IMR-90 (cell line): ENCODE data around the gene CDH3. TPM values are rescaled to one million over a fixed set of nuclear protein-coding genes. Genes with fewer than 3 reads are reported as not detected.

Experiments
- ATAC-seq: fragments of 200-7000 bp; cut with Tn5 transposase; 2 replicates; pipeline ENCODE4 v1.9.1; 2020; ENCODE audit warnings: low read depth, mild to moderate bottlenecking, moderate library complexity
- BruUV-seq: library from RNA; stranded (reverse); fragments of 400-500 nt; replicated peaks from 2 replicates; lab custom pipeline; 2021; lab: Mats Ljungman, UMichigan
- CTCF ChIA-PET: fragments of 300-600 bp; formaldehyde crosslinking; extraction: SDS; loops from one replicate; lab custom pipeline; 2021; ENCODE audit warnings: antibody characterized with exemption; lab: Yijun Ruan, JAX
- POLR2A ChIA-PET: fragments of 300-600 bp; sonication (Branson Sonifier 250); formaldehyde crosslinking; loops from one replicate; lab custom pipeline; 2022; ENCODE audit warnings: antibody characterized with exemption; ENCODE audit not compliant: unreplicated experiment; lab: Charles Lee
- DNase-seq: peaks from one replicate; pipeline ENCODE4 v3.0.0; 2013
- H2AFZ ChIP-seq: replicated peaks from 2 replicates; pipeline ENCODE3; 2013; ENCODE audit warnings: low read length, mild to moderate bottlenecking; ENCODE audit not compliant: poor library complexity
- H2AK5ac ChIP-seq: 2 replicates; pipeline ENCODE4 v1.6.1; 2013; ENCODE audit warnings: low read depth, low read length, inconsistent platforms
- H2AK9ac ChIP-seq: replicated peaks from 2 replicates; pipeline ENCODE3; 2013; ENCODE audit warnings: mild to moderate bottlenecking, low read depth, low read length, moderate library complexity; ENCODE audit not compliant: poor library complexity
- H2BK120ac ChIP-seq: 2 replicates; pipeline ENCODE4 v1.6.1; 2013; ENCODE audit warnings: low read depth, low read length, inconsistent platforms
- H2BK15ac ChIP-seq: 3 replicates; pipeline ENCODE4 v1.6.1; 2013; ENCODE audit warnings: low read depth, low read length, inconsistent platforms
- H2BK20ac ChIP-seq: 2 replicates; pipeline ENCODE4 v1.6.1; 2013; ENCODE audit warnings: low read depth, mild to moderate bottlenecking, inconsistent platforms, low read length, moderate library complexity
- H2BK5ac ChIP-seq: 2 replicates; pipeline ENCODE4 v1.6.1; 2013; ENCODE audit warnings: mild to moderate bottlenecking, low read depth, low read length, inconsistent platforms; ENCODE audit not compliant: poor library complexity, severe bottlenecking
- H3K14ac ChIP-seq: replicated peaks from 2 replicates; pipeline ENCODE4 v1.6.1; 2013; ENCODE audit warnings: low read depth, low read length, inconsistent platforms
- H3K18ac ChIP-seq: 2 replicates; pipeline ENCODE4 v1.6.1; 2013; ENCODE audit warnings: low read depth, low read length, control low read depth
- H3K23ac ChIP-seq: 2 replicates; pipeline ENCODE4 v1.6.1; 2013; ENCODE audit warnings: low read depth, low read length, inconsistent platforms
- H3K27ac ChIP-seq: 2 replicates; pipeline ENCODE4 v1.5.1; 2013; ENCODE audit warnings: mild to moderate bottlenecking, control low read depth, low read length; ENCODE audit not compliant: insufficient read depth
- H3K27me3 ChIP-seq: 2 replicates; pipeline ENCODE4 v1.6.1; 2013; ENCODE audit warnings: low read length; ENCODE audit not compliant: control insufficient read depth, insufficient read depth
- H3K36me3 ChIP-seq: 2 replicates; pipeline ENCODE4 v1.6.1; 2013; ENCODE audit warnings: low read length, mixed read lengths; ENCODE audit not compliant: control insufficient read depth, insufficient read depth
- H3K4ac ChIP-seq: 2 replicates; pipeline ENCODE4 v1.6.1; 2013; ENCODE audit warnings: low read depth, low read length, inconsistent platforms
- H3K4me1 ChIP-seq: 2 replicates; pipeline ENCODE4 v1.6.1; 2013; ENCODE audit warnings: low read length, mixed read lengths; ENCODE audit not compliant: control insufficient read depth, insufficient read depth
- H3K4me2 ChIP-seq: 2 replicates; pipeline ENCODE4 v1.6.1; 2013; ENCODE audit warnings: low read depth, mild to moderate bottlenecking, control low read depth, low read length, moderate library complexity
- H3K4me3 ChIP-seq: 2 replicates; pipeline ENCODE4 v1.5.1; 2013; ENCODE audit warnings: low read depth, mild to moderate bottlenecking, control low read depth, low read length, moderate library complexity; ENCODE audit not compliant: insufficient read depth
- H3K56ac ChIP-seq: 2 replicates; pipeline ENCODE4 v1.6.1; 2013; ENCODE audit warnings: low read length, inconsistent platforms; ENCODE audit not compliant: insufficient read depth; ENCODE audit errors: extremely low read depth
- H3K79me1 ChIP-seq, 2 experiments: 2 replicates each; pipeline ENCODE4 v1.6.1; 2013; ENCODE audit warnings: low read length in 2 of 2, inconsistent platforms in 1 of 2, low read depth in 1 of 2
- H3K9ac ChIP-seq: 2 replicates; pipeline ENCODE4 v1.6.1; 2013; ENCODE audit warnings: low read depth, low read length, control low read depth
- H3K9me1 ChIP-seq: 2 replicates; pipeline ENCODE4 v1.6.1; 2013; ENCODE audit warnings: low read length, inconsistent platforms; ENCODE audit not compliant: insufficient read depth
- H3K9me3 ChIP-seq: 2 replicates; pipeline ENCODE4 v1.6.1; 2013; ENCODE audit warnings: low read length; ENCODE audit not compliant: control insufficient read depth, insufficient read depth
- H4K20me1 ChIP-seq: 2 replicates; pipeline ENCODE4 v1.6.1; 2013; ENCODE audit warnings: low read length, inconsistent platforms; ENCODE audit not compliant: insufficient read depth
- H4K5ac ChIP-seq: 2 replicates; pipeline ENCODE4 v1.6.1; 2013; ENCODE audit warnings: mild to moderate bottlenecking, low read depth, low read length, control low read depth
- H4K8ac ChIP-seq, 2 experiments: 2 replicates each; pipeline ENCODE4 v1.6.1; 2013; ENCODE audit warnings: low read depth in 2 of 2, low read length in 2 of 2, control low read depth in 1 of 2, inconsistent platforms in 1 of 2
- H4K91ac ChIP-seq: 2 replicates; pipeline ENCODE4 v1.6.1; 2013; ENCODE audit warnings: low read depth, low read length, inconsistent platforms; ENCODE audit not compliant: insufficient read depth
- CHD1 ChIP-seq: IDR thresholded peaks from 2 replicates; pipeline ENCODE4 v1.6.1; 2012; ENCODE audit warnings: low read depth, low read length, improper control_type of control experiment
- RFX5 ChIP-seq: IDR thresholded peaks from 2 replicates; pipeline ENCODE4 v1.8.0; 2012; ENCODE audit warnings: low read depth, mild to moderate bottlenecking, low read length, moderate library complexity
- WGBS, 2 experiments: methylation state at CpG; one replicate each; pipeline versions ENCODE4 v1.1.5 to v1.1.7; 2013; ENCODE audit warnings: missing lambda C conversion rate in 2 of 2; ENCODE audit not compliant: insufficient read length in 1 of 2; ENCODE audit errors: extremely low coverage in 2 of 2; 5-methylcytosine and 5-hydroxymethylcytosine counted together
- dilution Hi-C: fragments of 300-500 bp; cut with HindIII; formaldehyde crosslinking; loops from one replicate; pipeline ENCODE4 v1.14.3; 2018; ENCODE audit warnings: low sequenced_read_pairs; ENCODE audit not compliant: unreplicated experiment
- in situ Hi-C: fragments of 300-500 bp; cut with MboI; formaldehyde crosslinking; loops from 3 replicates; pipeline ENCODE4 v1.14.3; 2019; ENCODE audit warnings: low sequenced_read_pairs, inconsistent platforms, mixed read lengths
- intact Hi-C: fragments of 100-400 bp; cut with micrococcal nuclease; formaldehyde crosslinking; loops from 2 replicates; pipeline ENCODE4 v1.10.0; 2022
- polyA plus RNA-seq, 3 experiments: library from polyadenylated mRNA; depleted of rRNA; stranded (reverse); fragments of >200 nt; gene quantifications; 2 replicates each; pipeline ENCODE4 v1.2.3, GENCODE V29; 2012; ENCODE audit warnings: low replicate concordance in 1 of 3
- total RNA-seq: library from RNA; depleted of rRNA; stranded (reverse); fragments of >200 nt; gene quantifications from 2 replicates; pipeline ENCODE4 v1.2.3, GENCODE V29; 2012

Gene CDH3
- total and polyA plus RNA-seq, 2 of the 4 experiments (the other 2 are of a cell fraction) = not detected

DNA sequence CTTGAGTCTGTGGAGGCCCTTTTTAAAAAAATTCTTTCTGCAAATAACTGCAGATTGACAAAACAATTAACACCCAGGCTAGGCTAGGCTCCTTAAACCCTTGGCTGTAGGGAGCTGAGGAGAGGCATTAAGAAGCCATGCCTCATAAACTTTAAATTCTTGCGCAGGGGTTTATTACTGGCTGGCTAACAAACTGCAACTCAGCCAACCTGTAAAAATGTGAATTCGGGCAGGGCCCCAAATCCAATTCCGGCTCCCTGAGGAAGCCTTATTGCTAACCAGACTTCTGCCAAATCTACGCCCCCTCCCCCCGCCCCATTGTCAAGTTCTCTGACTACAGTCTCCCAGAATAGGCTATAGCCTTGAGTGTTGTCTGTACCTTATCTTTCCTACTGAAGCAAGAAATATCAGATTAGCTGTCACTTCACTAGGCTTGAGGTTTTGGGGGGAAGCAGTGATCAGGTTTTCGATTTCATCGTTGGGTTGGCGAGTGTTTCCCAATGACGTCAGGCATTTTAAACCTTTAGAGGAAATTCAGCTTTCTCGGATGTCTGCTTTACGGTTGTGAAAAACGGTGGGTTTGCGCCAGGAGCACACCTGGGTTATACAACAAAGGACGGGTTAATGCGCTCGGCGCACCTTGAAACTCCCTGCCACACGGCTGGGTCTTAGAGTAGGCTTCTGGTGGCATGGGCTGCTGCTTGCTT is 2.0 kb downstream of the CDH3 start:
- no TSS peak for BruUV-seq
- Histone ChIP-seq H3K27me3 (peaks cover 62% of the 10 kb centered on the region), H2AFZ (no peak overlapping the region), H3K4me2 (no peak overlapping the region), H3K56ac (no peak overlapping the region), H2BK120ac (no peak overlapping the region), H3K36me3 (no peaks in the 10 kb centered on the region), H4K91ac (no peak overlapping the region), H2BK20ac (no peak overlapping the region), H3K79me1 (no peaks in the 10 kb centered on the region), H3K9me3 (no peaks in the 10 kb centered on the region), H3K27ac (no peak overlapping the region), H3K4me3 (no peak overlapping the region), H3K14ac (no peak overlapping the region), H3K18ac (no peak overlapping the region), H3K23ac (no peak overlapping the region), H3K9me1 (no peaks in the 10 kb centered on the region), H3K4me1 (no peaks in the 10 kb centered on the region), H4K20me1 (no peaks in the 10 kb centered on the region), H2AK5ac (no peak overlapping the region), H4K5ac (no peak overlapping the region), H3K9ac (no peak overlapping the region), H2AK9ac (no peak overlapping the region), H4K8ac (no peak overlapping the region), H2BK15ac (no peak overlapping the region), H3K4ac (no peak overlapping the region), H2BK5ac (no peak overlapping the region)
- intact Hi-C loops (no loop called here), in situ Hi-C loops (no loop called here), dilution Hi-C loops (no loop called here)
- WGBS, 2 experiments = 81% methylated on average over 8 of the region's 18 CpGs; no CpG with 5 or more reads in 1 of the 2 experiments
- ChIA-PET CTCF (no interaction called here), POLR2A (interaction anchor here (0.5 kb wide), 1 partner anchor 29 kb away, joined by 4 read pairs; no protein-coding TSS in a partner anchor)
- no peak for TF ChIP-seq CHD1
- TF ChIP-seq RFX5 = no peak
- no peak for DNase-seq
- no peak for ATAC-seq
